UCSD-AML1 (cell line): ENCODE results near the gene BCL2.
"Not testable (repeated sequence)": the region's sequence is repeated elsewhere in the genome, so short reads cannot be mapped to it uniquely, and the experiment has no call there.

Source experiments
- DNase-seq: peaks from one replicate; lab custom pipeline; 2025; ENCODE audit not compliant: unreplicated experiment; lab: John Stamatoyannopoulos, UW

The BCL2 gene

DNA sequence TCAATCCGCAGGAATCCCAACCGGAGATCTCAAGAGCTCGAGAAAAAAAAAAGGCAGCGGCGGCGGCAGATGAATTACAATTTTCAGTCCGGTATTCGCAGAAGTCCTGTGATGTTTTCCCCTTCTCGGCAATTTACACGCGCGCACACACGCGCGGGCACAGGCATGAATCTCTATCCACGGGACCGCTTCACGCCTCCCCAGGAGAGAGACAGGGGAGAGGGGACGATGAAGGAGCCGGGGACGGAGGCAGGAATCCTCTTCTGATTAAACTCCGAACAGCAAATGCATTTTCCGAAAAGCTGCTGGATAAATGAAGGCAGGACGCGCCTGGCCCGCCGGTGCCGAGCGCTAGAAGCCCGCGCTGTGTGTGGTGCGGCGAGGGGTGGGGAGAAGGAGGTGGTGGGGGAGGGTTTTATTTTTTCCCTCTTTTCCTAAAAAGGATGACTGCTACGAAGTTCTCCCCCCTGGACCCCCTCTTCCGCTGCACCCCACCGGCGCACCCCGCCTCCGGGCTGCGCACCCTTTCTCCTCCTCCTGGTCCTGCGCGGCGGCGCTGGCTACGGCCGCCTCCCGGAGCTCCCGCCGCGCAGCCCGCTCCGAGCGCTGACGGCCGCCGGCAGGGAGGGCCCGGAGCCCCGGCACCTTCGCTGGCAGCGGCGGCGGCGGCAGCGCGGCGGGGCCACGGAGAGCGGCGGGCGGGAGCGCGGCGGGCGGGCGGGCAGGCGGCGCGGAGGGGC is at the start of gene BCL2:
BCL2 (minus strand) TSS at position 387 of the 740 bp plus-strand sequence.
- DNase-seq: no peak

DNA sequence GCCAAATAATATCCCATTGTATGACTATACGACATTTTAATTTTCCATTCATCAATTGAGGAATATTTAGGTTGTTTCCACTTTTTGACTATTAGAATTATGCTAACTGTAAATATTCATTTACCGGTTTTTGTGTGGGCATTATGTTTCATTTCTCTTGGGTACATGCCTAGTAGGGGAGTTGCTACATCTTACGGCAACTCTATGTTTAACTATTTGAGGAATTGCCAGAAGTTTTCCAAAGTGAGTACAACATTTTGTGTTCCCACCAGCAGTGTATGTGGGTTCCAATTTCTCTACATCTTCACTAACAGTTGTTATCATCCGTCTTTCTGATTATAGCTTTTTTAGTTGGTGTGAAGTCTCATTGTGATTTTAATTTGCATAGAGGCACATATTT is 49.0 kb upstream of the BCL2 start:
- DNase-seq: no peak

DNA sequence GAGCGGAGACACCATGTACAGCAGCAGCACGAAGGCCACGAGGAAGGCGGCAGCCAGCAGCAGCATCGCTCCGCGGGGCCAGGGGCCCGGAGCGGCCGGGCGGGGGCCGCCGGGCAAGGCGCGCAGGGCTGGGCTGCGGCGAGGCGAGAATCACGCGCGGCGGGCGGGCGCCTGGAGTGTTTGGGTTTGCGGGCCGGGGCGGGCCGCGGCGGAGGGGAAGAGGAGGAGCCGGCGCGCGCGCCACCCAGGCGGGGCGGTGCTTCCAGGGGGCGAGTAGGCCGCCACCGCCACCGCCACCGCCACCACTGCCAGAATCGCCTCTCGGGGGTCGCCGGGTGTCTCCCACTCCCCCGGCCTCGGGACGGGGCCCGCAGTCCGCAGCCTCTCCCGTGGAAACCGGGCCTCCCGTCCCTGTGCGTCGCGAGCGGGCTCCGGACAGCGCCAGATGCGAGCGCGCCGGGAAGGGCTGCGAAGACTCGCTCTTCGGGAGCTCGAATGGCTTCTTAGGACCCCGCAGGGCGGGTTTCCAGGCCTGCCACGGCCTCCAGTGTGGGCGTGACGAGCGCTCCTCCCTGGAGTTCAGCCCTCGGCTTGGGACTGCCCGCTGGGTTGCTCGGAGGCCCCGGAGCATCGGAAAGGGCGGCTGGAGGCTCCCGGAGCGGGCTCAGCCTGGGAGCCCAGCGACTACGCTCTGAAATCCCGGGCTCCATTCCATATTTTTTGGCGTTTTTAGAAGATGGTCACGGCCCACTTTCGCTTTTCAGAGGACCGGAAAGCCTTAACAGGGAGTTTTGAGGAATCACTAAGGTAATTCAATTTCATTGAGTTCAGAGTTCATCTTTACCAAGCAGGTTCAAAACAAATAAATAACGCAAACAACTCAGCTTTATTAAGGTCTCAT is 47.7 kb upstream of the BCL2 start, which contains the start of gene KDSR:
KDSR (minus strand) TSS at position 154 of the 901 bp plus-strand sequence; CDS start at position 66, 88 bp downstream.
- DNase-seq: peak; percentile 97

DNA sequence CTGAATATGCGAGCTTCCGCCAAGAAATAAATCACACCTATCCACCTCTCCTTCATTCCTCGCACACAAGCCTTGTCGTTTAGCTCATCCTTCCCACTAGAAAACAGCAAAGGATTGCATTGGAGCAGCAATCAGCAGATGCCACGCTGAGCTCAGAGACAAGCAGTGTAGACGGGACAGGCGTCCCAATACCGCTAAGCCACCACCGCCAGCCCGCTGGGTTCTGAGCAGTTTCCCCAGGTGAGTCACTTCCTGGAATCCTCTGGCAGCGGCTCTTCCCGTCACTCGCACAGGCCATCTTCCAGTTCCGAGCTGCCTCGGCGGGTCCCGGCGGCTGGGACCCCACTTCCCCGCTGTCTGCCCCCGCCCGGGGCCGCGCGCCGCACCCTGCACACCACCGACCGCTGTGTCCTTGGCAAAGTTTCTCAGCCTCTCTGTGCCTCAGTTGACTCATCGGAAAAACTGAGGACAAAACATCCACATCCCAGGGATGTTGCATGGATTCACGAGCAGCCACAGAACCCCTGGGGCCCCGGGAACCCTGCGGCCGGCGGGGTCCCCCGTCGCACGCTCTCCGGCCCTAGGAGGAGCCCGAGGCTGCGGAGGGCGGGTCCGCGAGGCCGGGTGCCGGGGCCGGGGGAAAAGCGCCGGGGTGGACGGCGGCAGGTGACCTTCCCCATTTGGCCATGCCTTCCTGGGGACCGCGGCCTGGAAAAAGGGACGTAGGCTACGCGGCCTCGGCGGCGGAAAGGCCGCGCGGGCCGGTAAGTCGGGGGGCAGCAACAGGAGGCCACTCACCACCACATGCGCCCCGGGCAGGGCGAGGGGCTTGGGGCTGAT is 46.9 kb upstream of the BCL2 start:
- DNase-seq: peak; percentile 51

DNA sequence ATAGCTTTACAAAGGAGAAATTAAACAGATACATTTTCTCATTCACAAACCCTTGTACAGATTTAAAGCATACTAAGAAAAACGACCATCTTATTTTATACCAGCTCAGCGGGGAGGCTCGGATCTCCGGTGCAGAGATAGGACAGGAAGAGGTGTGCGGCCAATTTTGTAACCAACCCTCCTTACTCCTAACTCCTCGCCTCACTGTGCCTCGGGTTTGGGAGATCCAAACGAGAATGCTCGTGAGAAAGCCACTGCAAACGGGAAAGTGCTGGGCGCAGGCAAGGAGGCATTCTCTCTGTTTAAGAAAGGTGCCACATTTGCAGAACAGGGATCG is 46.3 kb upstream of the BCL2 start:
- DNase-seq: peak; percentile 28

DNA sequence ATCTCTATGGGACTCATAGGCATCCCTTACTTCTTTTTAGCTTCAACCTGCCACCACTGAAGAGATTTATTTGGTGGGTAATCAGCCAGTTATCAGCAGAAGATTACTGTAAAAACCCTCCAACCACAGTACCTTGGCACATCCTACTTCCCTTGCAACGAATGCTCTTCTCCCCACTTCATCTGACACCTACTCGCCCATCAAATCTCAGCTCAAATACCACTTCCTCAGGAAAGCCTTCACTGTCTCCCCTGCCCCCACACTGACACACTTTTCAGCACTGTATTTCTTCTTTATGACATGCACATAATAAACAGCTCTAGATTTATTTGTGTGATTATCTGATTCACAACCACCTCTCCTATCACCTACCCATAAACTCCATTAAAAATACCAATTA is 44.4 kb upstream of the BCL2 start:
- no peak for DNase-seq

DNA sequence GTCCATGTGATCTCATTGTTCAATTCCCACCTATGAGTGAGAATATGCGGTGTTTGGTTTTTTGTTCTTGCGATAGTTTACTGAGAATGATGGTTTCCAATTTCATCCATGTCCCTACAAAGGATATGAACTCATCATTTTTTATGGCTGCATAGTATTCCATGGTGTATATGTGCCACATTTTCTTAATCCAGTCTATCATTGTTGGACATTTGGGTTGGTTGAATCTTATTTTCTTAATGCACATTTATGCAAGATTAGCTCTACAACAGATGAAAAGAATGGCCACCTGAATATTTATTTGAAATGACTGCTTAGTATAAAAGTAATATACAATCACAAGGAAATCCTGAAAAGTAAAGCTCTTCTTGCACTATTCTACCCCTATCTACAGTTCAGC is 43.9 kb upstream of the BCL2 start:
- not testable (repeated sequence) for DNase-seq

DNA sequence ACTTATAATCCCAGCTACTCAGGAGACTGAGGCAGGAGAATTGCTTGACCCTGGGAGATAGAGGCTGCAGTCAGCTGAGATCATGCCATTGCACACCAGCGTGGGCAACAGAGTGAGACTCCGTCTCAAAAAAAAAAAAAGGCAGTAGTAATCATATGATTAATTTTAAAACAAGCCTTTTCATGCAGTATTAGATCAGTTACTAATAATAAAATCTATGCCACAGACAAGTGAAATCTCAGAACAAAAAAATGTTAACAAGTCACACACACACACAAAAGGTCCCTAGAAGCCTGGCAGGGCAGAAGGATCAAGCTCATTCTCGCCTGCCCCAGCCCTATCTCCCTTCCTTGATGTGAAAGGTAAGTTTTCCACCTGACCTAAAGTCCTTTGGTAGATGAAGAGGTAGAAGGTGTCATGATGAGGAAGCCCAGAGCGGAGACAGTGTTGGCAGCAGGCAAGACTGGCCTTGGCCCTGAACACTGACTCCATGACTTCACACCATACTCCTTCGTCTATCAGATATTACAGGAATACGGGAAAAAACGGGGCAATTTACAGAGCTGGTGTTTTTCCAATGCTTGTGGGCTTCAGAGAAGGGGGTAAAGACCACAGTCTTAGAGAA is 36.8 kb upstream of the BCL2 start:
- DNase-seq: no peak

DNA sequence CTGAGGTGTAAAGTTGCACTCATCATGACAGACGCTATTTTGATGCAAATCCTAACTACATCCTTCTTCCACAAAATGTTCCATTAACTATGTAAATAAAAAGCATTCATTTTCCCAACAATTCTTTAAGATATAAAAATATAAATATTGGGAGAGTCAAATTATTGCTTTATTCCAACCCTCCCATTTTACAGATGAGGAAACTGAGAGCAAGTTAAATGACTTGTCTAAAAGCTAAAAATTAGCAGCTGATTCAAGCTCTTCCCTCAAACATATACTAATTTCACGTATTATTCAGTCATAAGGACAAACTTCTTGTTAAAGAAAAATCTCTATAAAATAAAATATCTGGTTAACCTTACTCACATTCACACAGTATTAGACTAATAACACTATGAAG is 30.7 kb upstream of the BCL2 start:
- no peak for DNase-seq

DNA sequence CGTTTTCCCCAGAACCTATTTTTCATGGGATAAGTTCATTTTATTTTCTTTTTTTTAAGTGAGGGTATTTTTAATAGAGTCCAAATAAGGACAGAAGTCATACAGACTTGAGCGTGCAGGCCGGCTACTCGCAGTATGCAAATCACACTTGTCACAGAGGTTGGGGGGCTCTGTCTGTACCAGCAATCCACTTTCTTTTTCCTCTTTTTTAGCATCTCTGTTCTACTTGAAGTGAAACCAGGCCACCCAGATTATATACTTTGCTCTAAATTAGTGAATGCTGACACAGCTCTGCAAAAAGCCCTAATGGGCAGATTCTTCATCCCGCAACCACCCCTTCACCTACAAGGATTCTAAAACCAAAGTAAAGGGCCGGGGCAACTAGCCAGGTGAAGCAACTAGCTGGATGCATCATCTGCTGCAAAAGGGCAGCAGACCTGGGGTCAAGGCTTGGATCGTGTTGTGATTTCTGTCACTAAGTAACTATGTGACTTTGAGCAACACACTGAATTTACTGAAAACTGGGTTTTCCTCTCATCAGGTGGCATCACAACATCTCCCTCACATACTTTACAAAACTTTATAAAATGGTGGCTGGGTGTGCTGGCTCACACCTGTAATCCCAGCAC is 29.1 kb upstream of the BCL2 start:
- DNase-seq: no peak

DNA sequence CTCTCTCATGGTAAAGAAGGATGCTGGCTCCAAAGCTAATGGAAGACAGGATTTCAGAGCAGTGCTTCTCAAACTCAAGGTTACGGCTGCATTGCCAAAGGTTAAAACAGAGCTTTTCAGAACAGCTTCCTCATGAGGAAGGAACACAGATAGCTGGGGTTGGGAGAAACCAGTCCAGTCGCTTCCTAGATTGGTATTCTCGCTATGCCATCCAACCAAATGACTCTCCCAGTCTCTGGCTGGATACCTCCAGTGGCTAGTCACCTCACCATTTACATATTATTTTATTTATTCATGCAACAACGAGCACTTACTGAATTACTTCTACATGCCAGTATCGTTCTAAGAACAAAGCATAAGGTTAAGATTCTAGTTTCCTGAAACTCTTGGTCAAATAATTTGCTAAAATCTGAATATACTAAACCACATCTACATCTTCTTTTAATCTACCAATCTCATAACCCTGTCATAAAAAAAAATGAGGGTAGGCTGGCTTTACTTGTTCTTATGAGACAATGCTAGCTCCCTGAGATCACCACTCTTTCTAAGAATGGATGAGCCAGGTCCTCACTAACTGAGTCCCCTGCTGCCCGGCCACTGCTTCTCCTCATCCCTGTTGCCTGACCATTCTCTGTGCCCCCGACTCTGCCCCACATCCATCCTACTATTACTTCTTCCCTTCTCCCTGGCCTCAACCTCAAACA is 27.1 kb upstream of the BCL2 start:
- no peak for DNase-seq

DNA sequence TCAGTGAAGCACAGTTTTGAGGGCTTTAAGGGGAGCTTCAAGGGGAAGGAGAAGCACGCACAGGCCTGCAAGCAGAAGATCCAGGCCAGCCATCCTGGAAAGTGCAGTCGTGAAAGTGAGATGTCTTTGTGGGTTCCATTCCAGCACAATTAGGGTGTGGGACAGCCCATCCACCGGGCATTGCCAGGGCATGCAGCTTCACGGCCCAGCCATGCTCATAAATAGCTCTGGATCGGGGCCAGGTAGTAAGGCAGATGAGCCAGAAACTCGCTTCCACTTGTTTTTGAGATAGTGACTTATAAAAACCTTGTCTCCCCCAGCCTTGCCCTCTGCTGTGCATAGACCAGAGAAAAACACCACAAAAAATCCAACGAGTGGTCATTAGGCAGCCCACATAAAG is 26.5 kb upstream of the BCL2 start:
- no peak for DNase-seq

DNA sequence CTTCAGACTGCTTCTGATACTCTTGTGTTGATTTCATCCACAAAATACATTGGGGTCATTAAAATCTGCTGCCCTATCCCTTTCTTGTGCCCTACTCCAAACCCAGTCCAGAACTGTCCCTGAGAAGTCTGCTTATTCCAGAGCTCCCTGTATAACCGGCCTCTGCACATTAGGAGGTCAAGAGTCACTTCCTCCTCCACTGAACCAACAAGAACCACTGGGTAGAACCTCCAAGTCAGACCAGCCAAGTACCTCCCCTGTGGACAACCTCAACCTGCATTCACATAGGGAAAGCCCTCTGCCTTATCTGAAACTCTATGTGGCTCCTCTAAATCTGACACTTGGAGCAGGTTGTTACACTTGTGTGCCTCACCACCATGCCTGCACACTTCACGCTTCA is 25.3 kb upstream of the BCL2 start:
- no peak for DNase-seq

DNA sequence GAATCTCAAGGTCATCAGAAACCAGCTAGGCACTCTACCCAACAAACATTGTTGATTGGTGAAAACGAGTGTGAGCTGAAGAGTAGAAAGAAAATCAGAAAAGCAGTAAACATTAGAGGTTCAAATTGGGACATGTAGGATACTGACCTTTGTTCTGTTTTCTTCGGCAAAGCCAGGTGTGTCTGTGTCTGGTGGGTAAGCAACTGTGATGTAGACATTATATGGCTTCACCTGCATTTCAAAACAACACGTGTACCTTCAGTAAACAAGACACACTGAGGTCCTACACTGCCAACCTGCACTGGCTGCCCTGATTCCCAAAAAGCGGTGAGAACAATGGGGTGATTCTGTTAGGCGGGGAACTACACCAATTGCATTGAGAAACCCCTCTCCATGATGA is 24.7 kb upstream of the BCL2 start:
- no peak for DNase-seq

DNA sequence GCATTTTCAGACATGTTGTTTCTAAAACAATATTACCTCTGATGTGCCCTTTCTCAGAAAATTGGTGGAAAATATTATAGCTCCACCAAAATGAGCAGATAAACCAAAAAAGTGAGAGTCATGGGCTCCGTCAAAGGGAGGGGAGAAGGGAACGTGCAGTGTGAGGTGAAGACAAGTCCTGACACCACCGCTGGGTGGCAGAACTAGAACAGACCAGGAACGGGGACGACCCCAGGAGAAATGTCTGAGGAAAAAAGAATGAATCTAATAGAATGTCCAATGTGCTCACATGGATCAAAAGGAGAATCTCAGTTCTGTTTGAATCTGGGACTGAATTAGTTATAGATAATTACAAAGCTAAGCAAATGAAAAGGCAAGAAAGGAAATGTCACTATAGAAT is 22.6 kb upstream of the BCL2 start:
- peak; percentile 11 for DNase-seq

DNA sequence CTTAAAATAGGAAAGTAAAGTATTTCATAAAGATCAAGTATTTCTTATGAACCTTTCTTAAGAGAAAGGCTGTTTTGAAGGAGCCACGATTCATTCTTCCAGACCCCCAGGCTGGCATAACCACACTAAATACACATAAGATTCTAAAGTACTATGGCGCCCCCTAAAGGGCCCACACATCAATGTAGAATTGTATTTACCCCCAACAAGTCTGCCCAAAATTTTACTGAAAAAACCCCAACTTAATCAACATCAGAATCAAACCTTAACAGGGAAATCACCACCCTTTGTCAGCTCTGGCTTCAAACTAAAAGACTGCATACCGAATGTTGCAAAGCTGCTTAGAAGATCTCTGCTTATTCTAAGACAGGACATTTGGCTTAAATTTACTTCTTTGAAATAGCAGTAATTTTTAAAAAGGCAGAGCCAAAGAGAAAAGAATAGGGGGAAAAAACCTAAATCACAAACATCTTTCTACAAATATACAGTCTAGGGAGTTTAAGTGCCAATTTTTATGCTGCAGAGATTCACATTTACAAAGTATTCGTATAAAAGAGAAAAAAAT is 20.4 kb upstream of the BCL2 start:
- DNase-seq: peak; percentile 13

DNA sequence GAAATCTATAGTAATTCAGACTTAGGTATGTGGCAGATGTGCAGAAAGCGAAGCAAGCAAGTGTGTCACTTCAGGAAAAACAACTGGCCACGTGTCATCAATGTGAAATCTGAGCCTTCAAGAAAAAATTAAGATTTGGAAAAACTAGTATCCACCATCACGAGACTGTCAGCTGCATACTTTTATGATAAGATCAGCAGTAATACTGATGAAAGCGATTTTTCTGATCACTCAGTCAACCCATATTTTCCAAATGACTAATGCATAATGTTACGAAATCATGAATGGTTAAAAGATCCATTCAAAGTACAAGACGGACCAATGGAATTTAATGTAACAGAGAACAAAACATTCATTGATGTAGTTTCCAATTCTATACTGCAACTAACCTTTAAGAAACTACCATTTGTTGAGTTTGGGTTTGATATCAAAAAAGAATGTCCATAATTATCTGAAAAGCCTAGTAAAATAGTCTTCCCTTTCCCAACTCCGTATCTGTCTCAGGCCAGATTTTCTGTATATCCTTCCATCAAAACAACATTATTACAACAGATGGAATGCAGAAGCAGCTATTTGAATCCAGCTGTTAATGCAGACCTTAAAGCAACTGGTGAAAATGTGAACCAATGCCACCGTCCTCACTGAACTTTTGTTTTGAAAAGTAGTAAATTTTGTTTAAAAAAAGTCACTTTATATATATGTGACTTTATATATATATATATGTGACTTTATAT is 17.0 kb upstream of the BCL2 start:
- DNase-seq: no peak

DNA sequence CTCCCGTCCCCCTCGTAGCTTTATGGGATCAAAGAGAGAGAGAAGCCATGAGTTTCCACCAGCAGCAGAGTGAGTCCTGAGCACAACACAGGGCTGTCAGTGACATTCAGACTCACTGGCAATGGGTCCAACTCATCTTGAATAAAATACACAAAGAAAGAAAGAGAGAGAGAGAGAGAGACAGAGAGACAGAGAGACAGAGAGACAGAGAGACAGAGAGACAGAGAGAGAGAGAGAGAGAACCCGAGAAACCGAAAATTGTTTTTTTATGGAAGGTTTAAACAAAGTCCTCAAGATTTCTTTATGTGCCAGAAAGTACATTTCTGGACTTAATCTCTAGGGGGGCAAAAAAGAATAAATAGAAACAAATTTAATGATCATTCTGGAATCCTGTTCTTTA is 11.5 kb upstream of the BCL2 start:
- DNase-seq: no peak
